Measurements from ENCODE around the gene IRAK2.

The IRAK2 gene

DNA sequence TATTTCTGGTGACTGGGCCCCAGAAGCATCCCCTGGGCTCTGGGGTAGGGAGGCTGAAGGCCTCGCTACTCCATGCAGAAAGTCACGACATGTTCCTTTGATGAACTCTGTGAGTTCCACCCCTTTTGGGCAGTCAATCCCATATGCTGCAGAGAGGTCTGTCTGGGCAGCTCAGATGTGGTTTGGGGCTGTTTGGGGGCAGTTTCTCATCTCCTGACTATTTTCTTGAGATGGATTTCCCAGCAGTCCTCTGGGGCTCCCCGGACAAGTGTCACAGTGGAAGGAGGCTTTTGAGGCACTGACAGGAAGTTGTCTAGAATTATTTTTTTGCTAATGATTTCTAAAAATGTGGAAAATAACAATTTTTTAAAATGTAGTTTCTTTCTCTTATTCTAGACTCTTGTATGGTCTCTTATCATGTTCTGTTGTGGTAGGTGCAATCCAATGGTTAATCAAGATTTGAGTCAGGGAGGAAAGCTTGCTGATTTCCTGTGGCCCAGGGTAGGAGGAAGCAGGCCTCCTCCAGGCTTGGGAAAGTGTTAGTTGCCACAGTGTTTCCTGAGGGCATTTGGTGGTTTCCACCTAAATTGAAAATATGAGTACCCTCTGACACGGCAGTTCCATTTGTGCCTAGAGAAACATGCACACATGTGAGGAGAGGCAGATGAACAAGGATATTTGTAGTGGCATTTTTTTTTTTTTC is 63.7 kb downstream of the IRAK2 start:
- no peak for DNase-seq

DNA sequence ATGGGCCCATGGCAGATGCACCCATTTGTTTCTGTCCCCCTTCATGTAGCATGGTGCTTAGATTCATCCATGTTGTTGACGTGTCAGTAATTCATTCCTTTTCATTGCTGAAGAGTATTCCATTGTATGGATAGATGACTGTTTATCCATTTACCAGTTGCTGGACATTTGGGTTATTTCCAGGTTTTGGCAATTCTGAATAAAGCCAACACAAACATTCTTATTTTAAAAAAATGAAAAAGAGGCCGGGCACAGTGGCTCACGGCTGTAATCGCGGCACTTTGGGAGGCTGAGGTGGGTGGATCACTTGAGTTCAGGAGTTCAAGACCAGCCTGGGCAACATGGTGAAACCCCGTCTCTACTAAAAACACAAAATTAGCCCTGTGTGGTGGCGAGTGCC is 64.9 kb downstream of the IRAK2 start:
- DNase-seq = no peak

DNA sequence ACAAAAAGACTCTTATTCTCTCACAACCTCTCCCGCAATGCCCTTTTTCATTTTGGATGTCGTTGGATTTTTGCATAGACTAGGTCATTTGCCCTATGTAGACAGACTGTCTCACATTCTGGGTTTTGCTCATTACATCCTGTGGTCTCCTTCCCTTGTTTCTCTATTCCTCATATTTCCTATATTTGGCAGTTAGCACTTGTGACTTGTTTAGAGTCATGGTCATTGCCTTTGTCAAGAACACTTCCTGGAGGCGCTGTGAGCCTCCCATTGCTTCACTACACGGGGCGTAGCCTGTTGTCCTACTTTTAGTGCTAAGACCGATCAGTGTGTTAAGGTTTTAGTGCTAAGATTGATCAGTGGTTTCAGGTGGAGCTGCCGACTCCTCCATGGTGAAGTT is 67.4 kb downstream of the IRAK2 start:
- DNase-seq = no peak

DNA sequence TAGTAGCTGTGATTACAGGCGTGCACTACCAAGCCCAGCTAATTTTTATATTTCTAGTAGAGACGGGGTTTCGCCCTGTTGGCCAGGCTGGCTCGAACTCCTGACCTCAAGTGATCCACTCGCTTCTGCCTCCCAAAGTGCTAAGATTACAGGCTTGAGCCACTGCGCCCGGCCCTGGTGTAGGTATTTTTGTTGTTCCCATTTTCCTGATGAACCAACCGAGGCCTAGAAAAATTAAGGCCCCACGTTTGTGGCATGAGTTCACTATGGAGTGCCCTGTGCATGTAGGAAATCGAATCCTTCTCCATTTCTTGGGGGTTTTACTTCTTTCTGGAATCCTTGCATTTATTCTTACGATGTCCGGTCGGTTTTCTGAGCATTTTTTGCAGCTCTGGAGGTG is 69.3 kb downstream of the IRAK2 start:
- no peak for DNase-seq

DNA sequence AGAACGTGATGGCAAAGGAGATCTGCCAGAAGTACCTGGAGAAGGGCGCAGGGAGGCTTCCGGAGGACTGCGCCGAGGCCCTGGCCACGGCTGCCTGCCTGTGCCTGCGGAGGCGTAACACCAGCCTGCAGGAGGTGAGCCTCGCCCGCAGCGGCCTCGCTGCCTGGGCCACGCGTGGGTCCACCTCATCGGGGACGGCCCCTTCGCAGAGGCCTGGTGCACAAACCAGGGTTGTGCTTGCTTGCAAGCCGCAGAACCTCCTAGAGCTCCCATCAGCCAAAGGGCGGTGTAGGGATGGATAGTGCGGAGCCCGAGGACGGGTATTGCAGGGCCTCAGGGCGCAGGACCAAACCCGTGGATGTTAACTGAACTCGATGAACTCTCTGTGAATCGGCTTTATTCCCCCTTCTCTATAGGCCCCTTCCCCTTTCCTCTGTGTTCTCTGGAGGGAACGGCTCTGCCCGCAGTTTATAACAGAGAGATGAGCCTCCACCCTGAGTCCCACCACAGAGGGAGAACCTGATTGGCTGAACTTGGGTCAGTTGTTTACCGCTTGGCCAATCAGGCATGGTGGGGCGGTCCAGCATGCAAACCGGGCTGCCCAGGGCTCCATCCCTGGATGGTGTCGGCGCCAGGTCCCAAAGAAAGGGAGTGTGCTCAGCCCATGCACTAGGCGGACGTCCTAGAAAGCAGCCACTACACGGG is 70.0 kb downstream of the IRAK2 start:
- DNase-seq = no peak

DNA sequence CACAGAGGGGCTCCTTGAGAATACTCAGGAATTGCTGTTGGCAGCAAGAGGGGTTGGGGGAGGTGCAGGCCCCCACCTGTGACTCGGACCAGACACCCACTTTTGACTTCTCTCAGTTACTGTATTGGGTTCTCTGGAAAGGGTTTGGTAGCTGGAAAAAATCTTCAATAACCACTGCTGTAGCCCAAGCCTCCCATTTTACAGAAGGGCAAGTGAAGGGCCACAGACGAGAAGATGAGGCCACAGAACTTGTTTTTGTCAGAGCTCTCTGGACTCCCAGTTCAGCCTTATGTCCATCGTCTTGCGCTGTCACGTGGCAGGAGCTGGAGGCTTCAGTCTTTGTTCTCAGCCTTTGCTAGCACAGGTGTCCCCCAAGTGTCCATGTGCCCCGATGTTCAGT is 70.8 kb downstream of the IRAK2 start:
- DNase-seq = no peak

DNA sequence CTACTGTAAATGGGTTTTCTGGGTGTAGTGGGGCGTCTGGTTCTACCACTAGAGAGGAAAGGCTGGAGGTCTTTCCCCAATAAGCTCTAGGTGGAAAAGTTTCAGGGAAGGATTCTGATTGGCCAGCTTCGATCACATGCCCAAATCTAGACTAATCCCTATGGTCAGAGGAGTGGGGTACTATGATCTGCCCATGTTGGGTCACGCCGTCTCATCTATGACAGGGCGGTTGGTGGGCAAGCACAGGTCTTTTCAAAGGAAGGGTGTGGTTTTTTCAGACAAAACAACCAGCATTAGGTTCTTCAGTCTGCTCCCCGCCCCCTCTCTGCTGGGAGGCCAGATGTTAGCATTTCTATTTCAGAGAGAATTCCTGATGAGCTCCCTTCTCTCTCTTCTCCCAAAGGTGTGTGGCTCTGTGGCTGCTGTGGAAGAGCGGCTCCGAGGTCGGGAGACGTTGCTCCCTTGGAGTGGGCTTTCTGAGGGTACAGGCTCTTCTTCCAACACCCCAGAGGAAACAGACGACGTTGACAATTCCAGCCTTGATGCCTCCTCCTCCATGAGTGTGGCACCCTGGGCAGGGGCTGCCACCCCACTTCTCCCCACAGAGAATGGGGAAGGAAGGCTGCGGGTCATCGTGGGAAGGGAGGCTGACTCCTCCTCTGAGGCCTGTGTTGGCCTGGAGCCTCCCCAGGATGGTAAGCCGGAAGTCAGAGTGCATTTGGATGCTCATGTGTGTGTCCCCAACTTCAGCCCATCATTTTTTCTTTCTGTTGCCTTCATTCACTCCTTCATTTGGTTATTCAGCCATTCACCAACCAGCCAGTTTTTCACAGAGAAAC is 73.8 kb downstream of the IRAK2 start:
- DNase-seq = peak; percentile 31

DNA sequence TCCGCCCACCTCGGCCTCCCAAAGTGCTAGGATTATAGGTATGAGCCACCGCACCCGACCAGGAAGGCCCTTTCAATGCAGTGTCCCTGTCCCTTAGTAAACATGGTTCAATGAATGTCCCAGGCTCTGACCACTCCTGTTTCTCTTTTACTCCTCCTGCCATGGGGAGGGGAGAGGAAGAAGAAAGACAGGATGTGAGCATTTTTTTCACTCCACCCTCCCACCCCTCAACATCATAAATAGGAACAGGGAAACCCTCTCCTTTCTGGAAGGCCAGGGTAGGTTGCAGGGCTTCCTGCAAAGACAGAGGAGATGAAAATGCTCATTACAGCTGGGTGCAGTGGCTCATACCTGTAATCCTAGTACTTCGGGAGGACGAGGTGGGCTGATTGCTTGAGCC is 76.1 kb downstream of the IRAK2 start:
- DNase-seq = no peak

DNA sequence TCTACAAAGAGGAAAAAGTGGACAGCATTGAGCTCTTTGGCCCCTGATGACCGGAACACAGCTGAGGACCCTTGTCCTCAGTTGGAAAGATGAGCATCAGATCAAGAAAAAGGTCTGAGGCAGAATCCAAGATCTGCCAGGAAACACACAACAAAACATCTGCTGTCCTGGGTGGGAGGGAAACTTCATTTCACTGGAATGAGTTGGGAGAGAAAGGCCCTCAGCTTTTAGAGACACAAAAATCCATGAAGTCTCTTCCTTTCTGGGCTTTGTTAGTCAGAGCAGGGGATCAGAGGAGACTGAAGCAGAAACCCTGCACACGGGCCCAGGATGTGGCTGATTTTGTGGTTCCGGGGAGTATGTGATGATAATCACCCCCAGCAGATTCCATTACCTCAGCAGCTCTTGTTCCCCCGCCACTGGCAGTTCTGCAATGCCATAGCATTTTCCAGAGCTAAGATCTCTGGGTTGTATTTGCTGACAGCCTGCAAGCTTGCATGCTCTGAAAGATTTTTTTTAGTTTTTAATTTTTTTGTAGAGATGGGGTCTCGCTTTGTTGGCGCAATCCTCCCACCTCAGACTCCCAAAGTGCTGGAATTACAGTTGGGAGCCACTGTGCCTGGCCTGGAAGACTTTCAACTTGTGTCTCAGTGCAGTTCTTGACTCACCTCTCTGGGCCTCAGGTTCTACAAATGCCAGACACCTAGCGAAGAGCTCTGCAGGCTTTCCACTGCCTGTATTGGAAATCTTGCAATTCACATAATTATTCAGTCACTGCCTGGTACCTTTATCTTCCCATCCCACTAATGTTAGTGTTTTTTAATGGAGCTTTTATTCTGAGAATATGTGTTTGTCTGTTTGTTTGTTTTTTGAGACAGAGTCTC is 77.7 kb downstream of the IRAK2 start:
- DNase-seq = peak; percentile 73

DNA sequence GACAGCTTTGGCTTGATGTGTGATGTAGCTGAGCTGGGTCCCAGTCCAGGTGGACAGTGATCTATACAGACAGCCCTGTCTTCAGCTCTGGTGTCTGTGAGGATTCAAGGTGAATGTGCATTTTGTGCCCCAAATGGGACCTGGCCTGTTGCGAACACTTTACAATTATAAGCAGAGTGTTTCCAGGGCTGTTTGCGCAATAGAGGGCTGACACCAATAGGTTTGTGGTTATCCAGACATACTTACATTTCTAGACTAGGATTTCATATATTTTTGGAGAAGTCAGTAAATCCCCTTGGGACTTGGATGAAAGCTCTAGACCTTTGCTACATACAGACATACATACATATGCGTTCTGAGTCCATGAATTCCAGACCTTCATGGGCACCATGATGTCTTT is 79.3 kb downstream of the IRAK2 start:
- DNase-seq = no peak

DNA sequence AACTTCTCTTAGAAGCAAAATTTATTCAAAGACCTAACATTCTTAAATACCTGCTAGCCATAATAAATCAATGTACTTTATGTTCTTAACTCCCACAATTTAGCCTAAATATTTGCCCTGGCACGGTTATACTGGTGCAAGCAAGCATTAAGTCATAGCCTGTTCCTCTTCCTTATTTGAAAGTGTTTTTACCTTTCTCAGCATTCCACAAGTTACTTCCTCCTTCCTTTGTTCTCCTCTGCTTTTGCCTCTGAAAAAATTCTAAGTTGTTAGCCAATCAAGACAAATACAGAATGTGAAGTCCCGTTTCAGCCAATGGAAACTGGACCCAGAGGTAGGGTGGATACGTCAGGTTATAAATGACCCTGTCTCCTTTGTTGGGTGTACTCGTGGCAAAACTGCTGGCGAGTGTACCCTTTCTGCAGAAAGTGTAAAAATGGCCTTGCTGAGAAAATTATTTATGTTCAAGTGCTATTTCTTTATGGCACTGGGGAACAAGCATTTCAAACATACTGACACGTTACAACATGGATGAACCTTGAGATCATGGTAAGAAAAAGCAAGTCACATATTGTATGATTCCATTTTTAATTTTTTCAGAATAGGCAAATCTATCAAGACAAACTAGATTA is 80.5 kb downstream of the IRAK2 start:
- no peak for DNase-seq

DNA sequence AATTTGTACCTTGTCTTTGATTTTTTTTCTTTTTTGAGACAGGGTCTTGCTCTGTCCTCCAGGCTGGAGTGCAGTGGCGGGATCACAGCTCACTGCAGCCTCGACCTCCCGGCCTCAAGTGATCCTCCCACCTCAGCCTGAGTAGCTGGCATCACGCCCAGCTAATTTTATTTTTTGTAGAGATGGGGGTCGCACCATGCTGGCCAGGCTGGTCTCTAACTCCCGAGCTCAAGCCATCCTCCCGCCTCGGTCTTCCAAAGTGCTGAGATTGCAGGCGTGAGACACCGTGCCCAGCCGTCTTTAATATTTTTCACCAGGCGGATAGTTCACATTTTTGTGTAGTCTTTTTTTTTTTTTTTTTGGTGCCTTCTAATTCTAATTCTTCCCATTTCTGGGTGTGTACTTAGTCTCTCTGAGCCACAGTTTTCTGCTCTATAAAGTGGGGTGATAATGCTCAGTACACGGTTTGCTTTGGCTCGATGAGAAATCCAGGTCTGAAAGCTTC is 83.0 kb downstream of the IRAK2 start:
- DNase-seq = no peak

DNA sequence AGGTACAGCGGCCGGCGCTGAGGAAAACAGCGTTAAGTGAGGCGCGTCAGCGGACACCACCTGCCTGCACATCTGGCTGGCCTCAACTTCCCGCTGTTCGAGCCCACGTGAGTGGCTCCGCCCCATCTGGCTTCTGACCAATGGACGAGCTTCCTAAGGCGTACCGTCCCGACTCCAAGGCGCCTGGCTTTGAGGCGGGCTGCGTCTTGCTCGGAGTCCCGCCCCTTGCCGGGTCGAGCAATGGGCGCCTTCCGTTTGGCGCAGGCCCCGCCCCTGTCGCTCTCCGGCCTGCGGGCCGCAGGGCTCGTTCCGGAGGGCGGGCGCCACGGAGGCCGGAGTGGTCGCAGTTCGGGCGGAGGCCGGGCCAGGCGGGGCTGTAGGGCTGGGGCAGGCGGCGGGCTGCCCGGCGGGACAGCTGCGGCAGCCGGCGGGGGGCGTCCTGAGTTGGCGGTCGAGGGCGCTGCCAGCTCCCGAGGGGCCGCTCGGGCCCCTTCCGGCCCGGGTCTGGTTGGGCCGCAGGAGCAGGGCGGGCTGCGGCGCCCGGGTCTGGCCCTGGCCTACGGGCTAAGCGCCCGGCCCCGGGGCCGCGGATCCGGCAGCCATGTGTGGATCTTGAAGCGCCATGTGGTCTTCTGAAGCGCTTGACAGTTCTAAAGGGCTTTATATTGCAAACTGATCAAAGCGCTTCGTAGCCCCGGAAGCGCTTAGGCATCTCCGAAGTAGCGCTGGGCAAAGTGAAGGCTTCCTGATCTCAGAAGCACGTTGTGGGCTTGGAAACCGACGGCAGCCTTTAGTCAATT is 83.7 kb downstream of the IRAK2 start, which contains the start of gene TATDN2:
Gene TATDN2, plus strand, starts transcription at position 276 of the 800 bp plus-strand sequence. CDS start 742 bp downstream, outside the sequence.
- peak; percentile 90 for DNase-seq

DNA sequence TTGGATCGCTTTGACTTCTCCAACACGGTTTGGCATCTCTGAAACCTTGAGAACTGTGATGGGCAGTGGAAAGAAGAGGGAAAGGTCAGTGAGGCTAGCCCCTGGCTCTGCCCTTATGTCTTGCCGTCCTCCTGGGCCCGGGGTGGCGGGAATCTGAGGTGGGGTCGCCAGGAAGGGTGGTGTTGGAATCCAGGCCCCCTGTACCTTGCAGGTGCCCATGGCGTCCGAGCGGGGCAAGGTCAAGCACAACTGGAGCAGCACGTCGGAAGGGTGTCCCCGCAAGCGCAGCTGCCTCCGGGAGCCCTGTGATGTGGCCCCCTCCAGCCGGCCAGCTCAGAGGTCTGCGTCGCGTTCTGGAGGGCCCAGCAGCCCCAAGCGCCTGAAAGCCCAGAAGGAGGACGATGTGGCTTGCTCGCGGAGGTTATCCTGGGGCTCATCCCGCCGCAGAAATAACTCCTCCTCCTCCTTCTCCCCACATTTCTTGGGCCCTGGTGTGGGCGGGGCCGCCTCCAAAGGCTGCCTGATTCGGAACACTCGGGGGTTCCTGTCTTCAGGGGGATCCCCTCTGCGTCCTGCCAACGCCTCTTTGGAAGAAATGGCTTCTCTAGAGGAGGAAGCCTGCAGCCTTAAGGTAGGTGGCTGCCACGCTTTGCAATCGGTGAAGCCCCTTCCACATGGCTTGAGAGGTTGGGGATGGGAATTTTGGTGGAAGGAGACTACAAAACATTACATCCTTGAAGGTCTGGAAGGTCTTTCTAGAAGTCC is 84.4 kb downstream of the IRAK2 start:
- peak; percentile 39 for DNase-seq

DNA sequence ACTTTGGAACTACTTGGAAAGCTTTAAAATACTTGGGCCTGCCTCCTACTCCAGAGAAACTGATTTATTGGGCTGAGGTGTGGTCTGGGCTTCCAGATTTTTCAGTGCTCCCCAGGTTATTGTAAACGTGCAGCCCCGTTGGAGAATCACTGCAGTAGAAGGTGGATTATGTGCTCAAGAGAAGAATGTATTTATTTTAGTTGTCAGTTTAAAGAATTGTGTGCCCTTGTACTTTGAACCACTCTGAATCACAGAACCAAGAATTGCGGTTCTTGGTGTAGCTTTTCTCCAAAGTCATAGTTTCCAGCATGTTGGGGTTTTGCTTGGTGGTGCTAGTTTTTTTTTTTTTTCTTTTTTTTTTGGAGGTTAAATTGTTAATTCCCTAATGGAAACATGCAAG is 85.1 kb downstream of the IRAK2 start:
- no peak for DNase-seq

DNA sequence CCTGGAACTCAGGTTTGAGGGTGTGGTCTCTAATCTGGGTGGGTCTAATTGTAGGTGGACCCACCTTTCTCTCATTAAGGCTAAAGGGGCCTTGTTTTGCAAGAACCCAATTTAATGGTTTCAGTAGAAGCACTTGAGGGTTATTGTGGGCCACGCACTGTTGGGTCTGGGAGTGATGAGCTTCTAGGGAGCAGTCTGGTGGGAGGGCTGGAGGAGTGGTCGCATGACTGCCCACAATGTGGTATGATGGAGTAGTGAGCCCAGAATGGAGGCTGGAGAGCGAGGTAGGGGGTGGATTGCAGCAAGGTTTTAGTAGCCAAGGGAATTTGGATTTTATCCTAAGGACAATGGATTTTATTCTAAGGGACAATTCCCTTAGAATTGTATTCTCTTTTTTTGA is 86.3 kb downstream of the IRAK2 start:
- no peak for DNase-seq

DNA sequence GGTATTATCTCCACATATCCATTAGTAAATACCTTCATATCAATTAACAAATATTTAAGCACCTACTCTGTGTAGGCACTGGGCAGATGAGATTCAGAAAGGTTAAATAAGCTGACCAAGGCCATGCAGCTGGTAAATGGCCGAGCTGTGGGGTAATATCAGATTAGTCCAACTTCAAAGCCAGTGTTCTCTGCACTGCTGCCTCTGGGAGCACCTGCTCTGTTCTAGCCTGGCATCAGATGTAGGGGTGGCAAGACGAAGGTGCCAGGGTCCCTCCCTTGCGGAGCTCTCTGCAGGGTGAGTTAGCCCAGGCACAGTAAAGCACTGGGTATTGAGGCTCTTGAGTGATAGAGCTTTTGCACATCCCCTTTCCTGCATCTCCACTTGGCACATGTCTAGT is 89.0 kb downstream of the IRAK2 start:
- no peak for DNase-seq

DNA sequence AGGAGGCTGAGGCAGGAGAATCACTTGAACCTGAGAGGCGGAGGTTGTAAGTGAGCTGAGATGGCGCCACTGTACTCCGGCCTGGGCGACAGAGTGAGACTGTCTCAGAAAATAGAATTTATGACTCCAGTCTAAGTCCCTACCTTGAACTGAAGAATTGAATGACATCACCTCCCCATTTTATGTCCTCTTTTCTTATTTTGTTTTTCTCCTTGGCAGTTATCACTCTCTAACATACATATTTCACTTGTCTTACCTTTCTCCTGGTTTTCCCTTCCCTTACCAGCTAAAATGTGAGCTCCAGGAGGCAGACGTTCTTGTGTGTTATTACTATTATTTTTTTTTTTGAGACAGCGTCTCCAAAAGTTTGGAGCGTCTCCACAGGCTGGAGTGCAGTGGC is 91.1 kb downstream of the IRAK2 start:
- no peak for DNase-seq

DNA sequence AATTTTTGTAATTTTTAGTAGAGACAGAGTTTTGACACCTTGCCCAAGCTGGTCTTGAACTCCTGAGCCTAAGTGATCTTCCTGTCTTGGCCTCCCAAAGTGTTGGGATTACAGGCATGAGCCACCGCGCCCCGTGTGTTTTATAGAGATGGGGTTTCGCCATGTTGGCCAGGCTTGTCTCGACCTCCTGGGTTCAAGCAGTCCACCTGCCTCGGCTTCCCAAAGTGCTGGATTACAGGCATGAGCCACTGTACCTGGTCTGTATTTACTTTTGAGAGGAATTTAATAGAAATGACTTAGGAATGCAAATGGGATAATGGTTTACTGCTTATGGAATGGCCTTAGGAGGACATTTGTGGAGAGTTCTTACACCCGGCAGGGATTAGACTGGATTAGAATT is 94.3 kb downstream of the IRAK2 start:
- DNase-seq = no peak

DNA sequence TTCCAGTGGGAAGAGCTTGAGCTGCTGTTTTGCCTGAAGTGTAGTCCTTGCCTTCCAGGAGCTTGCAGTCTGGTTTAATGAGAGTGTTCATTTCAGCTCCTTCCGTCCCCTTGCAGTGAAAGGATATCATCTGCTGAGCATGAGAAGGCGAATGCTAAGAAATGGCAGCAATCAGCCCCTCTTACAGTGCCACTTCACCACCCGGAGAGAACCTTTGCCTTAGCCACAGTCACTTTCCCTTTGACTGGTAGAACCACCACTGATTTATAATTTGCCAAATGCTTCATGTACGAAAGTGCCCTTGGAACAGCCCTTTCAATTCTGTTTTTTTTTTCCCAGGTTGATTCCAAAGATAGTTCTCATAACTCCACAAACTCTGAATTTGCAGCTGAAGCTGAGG is 95.1 kb downstream of the IRAK2 start:
- no peak for DNase-seq

All from activated CD4-positive, alpha-beta T cell treated with anti-CD3 and anti-CD28 coated beads, Interleukin-2, amount 50 U/mL, for 1 hour (primary cell).